Uterus (tissue), 2 donors: ENCODE data around the gene DNM3.

ENCODE experiments used
- POLR2A ChIP-seq, 2 donors: fragments of 450-650 bp; IDR thresholded peaks; one replicate each; pipeline ENCODE4 v1.6.1; 2016; ENCODE audit warnings: antibody characterized with exemption in 2 of 2, mild to moderate bottlenecking in 1 of 2, moderate library complexity in 1 of 2
- TF ChIP-seq, protein P1 (sequence below), 4 experiments: fragments of 200-600 bp in 2 of 4; fragments of 450-650 bp in 2 of 4; sonication (generic) in 2 of 4; IDR thresholded peaks; one replicate each; pipeline ENCODE4 v1.5.1; 2016 to 2019; ENCODE audit warnings: antibody characterized with exemption in 4 of 4, mild to moderate bottlenecking in 2 of 4, moderate library complexity in 1 of 4

DNA sequence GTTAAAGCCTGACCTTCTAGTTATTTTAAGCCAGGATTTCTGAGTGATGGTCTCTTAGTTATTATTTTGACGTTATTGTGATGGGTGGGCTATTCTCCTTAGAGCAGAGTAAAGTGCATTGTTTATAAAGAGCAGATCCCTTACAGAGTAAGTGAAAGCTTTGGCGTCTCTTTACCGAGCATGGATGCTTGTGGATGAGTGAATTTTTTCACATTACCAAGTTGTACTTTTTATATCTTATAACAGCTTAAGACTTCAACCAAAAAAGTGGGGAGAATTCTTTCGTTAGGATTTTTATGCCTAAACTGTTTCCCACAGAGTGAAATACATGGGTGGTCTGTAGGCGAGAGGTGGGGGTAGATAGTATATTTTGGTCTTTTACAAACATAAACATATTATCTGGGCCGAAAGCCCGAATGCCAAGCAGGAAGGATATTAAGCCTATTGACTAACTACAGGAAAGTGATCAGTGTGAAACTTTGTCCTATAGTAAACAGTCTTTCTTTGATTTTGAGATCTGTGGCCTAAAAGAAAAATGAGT, 300.1 kb downstream of the DNM3 start:
- TF ChIP-seq POLR2A (IDR thresholded peaks at IDR 0.05): no peak
- TF ChIP-seq, protein P1, sequence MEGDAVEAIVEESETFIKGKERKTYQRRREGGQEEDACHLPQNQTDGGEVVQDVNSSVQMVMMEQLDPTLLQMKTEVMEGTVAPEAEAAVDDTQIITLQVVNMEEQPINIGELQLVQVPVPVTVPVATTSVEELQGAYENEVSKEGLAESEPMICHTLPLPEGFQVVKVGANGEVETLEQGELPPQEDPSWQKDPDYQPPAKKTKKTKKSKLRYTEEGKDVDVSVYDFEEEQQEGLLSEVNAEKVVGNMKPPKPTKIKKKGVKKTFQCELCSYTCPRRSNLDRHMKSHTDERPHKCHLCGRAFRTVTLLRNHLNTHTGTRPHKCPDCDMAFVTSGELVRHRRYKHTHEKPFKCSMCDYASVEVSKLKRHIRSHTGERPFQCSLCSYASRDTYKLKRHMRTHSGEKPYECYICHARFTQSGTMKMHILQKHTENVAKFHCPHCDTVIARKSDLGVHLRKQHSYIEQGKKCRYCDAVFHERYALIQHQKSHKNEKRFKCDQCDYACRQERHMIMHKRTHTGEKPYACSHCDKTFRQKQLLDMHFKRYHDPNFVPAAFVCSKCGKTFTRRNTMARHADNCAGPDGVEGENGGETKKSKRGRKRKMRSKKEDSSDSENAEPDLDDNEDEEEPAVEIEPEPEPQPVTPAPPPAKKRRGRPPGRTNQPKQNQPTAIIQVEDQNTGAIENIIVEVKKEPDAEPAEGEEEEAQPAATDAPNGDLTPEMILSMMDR (IDR thresholded peaks at IDR 0.05): no peak
